ENCODE results near the gene OR2AK2.

OR2AK2 gene

GRCh38 chr1:248015803-248016202, 50.8 kb downstream of the OR2AK2 start:
- in situ Hi-C loops (cut with HindIII; ENCODE audit: low sequenced_read_pairs), result no loop called here

Data from endothelial cell of hepatic sinusoid (primary cell).